HCT116 (cell line): ENCODE measurements around the gene NSD2. TPM values are rescaled to one million over a fixed set of nuclear protein-coding genes. Genes with fewer than 3 reads are reported as not detected.

Experiments used
- ATAC-seq: fragments of 200-7000 bp; cut with Tn5 transposase; 2 replicates; pipeline ENCODE4 v1.9.1; 2020; ENCODE audit warnings: mild to moderate bottlenecking, moderate library complexity
- BruUV-seq: library from RNA; stranded (reverse); fragments of 400-500 nt; replicated peaks from 2 replicates; lab custom pipeline; 2021; lab: Mats Ljungman, UMichigan
- CTCF ChIA-PET: fragments of 300-600 bp; sonication (Branson Sonifier 250); formaldehyde crosslinking; loops from one replicate; lab custom pipeline; 2021; ENCODE audit warnings: antibody characterized with exemption; lab: Charles Lee
- POLR2A ChIA-PET: fragments of 300-600, 350-600 bp; sonication (Branson Sonifier 250); formaldehyde crosslinking; loops from one replicate; lab custom pipeline; 2021; ENCODE audit warnings: antibody characterized with exemption; lab: Charles Lee
- RAD21 ChIA-PET, 2 experiments: fragments of 300-600 bp; sonication (Branson Sonifier 250); formaldehyde crosslinking; loops; one replicate each; lab custom pipeline; 2023; ENCODE audit warnings: low total read pairs in 2 of 2; ENCODE audit not compliant: uncharacterized antibody in 2 of 2, unreplicated experiment in 2 of 2, low non-redundant PET in 1 of 2; lab: Charles Lee
- DNase-seq: peaks from one replicate; pipeline ENCODE4 v3.0.0-alpha.2; 2010; ENCODE audit warnings: low read depth, low spot score
- H2AFZ ChIP-seq: fragments of 200-600 bp; shearing (Covaris generic), sonication (generic); 2 replicates; pipeline ENCODE4 v1.6.1; 2017; ENCODE audit warnings: low read depth, mixed run types, mixed read lengths, antibody characterized with exemption, low read length; ENCODE audit not compliant: poor library complexity, severe bottlenecking
- H3K27ac ChIP-seq: 2 replicates; pipeline ENCODE4 v1.5.1; 2012; ENCODE audit warnings: low read depth, low read length
- H3K27me3 ChIP-seq: fragments of 200-600 bp; sonication (generic); 2 replicates; pipeline ENCODE4 v1.6.1; 2016; ENCODE audit warnings: mixed run types, low read length, mixed read lengths; ENCODE audit not compliant: insufficient read depth
- H3K36me3 ChIP-seq, 2 experiments: fragments of 200-500 bp in 1 of 2; fragments of 200-600 bp in 1 of 2; sonication (Bioruptor generic) in 1 of 2; sonication (generic) in 1 of 2; 2 replicates each; pipeline versions ENCODE4 v1.5.1 to v1.6.1; 2014 to 2016; ENCODE audit warnings: low read length in 2 of 2, inconsistent platforms in 1 of 2, mixed read lengths in 1 of 2, mixed run types in 1 of 2; ENCODE audit not compliant: insufficient read depth in 2 of 2, control insufficient read depth in 1 of 2
- H3K4me1 ChIP-seq, 2 experiments: fragments of 200-600 bp in 1 of 2; sonication (generic) in 1 of 2; 2 replicates each; pipeline versions ENCODE4 v1.5.1 to v1.6.1; 2012 to 2017; ENCODE audit warnings: low read length in 2 of 2, inconsistent platforms in 1 of 2, mild to moderate bottlenecking in 1 of 2, mixed read lengths in 1 of 2, mixed run types in 1 of 2, moderate library complexity in 1 of 2; ENCODE audit not compliant: insufficient read depth in 2 of 2, control insufficient read depth in 1 of 2
- H3K4me2 ChIP-seq: fragments of 200-600 bp; sonication (generic); 2 replicates; pipeline ENCODE4 v1.6.1; 2017; ENCODE audit warnings: mixed run types, low read length, mixed read lengths
- H3K4me3 ChIP-seq, 2 experiments: fragments of 200-600 bp in 1 of 2; sonication (generic) in 1 of 2; replicated peaks in 1 of 2; 2 replicates each; pipeline ENCODE4 v1.5.1; 2011 to 2016; ENCODE audit warnings: low read length in 2 of 2, control low read depth in 1 of 2, low read depth in 1 of 2, mild to moderate bottlenecking in 1 of 2, mixed read lengths in 1 of 2, mixed run types in 1 of 2
- H3K79me2 ChIP-seq: fragments of 200-600 bp; sonication (generic); 2 replicates; pipeline ENCODE4 v1.6.1; 2017; ENCODE audit warnings: mild to moderate bottlenecking, mixed run types, low read length, moderate library complexity, mixed read lengths; ENCODE audit not compliant: insufficient read depth
- H3K9ac ChIP-seq: fragments of 200-600 bp; sonication (generic); 2 replicates; pipeline ENCODE4 v1.6.1; 2016; ENCODE audit warnings: low read length, mixed read lengths
- H3K9me2 ChIP-seq: fragments of 200-600 bp; sonication (generic), shearing (Covaris generic); 2 replicates; pipeline ENCODE4 v1.6.1; 2017; ENCODE audit warnings: mixed run types, mild to moderate bottlenecking, moderate library complexity; ENCODE audit not compliant: insufficient read depth
- H3K9me3 ChIP-seq, 2 experiments: fragments of 200-500 bp in 1 of 2; fragments of 200-600 bp in 1 of 2; sonication (Bioruptor generic) in 1 of 2; sonication (generic) in 1 of 2; 2 replicates each; pipeline ENCODE4 v1.6.1; 2014 to 2017; ENCODE audit warnings: low read length in 2 of 2, mixed read lengths in 2 of 2, inconsistent platforms in 1 of 2, low read depth in 1 of 2, mild to moderate bottlenecking in 1 of 2, mixed run types in 1 of 2, moderate library complexity in 1 of 2; ENCODE audit not compliant: control insufficient read depth in 1 of 2, insufficient read depth in 1 of 2
- H4K20me1 ChIP-seq: fragments of 200-600 bp; sonication (generic), shearing (Covaris generic); 2 replicates; pipeline ENCODE4 v1.6.1; 2017; ENCODE audit warnings: mixed run types, mild to moderate bottlenecking, moderate library complexity; ENCODE audit not compliant: insufficient read depth
- CEBPB ChIP-seq: IDR thresholded peaks from 2 replicates; pipeline ENCODE4 v1.6.1; 2012; ENCODE audit warnings: low read depth
- ELF1 ChIP-seq: IDR thresholded peaks from 2 replicates; pipeline ENCODE4 v1.6.1; 2012; ENCODE audit warnings: low read depth, borderline replicate concordance
- EZH2 ChIP-seq: fragments of 200-600 bp; sonication (generic); IDR thresholded peaks from 2 replicates; pipeline ENCODE4 v1.6.1; 2017; ENCODE audit warnings: antibody characterized with exemption, mixed run types
- EZH2phosphoT487 ChIP-seq: fragments of 200-600 bp; IDR thresholded peaks from 2 replicates; pipeline ENCODE4 v1.6.1; 2018; ENCODE audit warnings: antibody characterized with exemption, borderline replicate concordance
- FOSL1 ChIP-seq: IDR thresholded peaks from 2 replicates; pipeline ENCODE4 v1.6.1; 2012; ENCODE audit warnings: low read depth
- MAX ChIP-seq: IDR thresholded peaks from 2 replicates; pipeline ENCODE4 v1.6.1; 2012
- POLR2AphosphoS5 ChIP-seq: IDR thresholded peaks from 2 replicates; pipeline ENCODE4 v1.6.1; 2011; ENCODE audit warnings: mild to moderate bottlenecking, low read depth, low read length, moderate library complexity
- SIN3A ChIP-seq: IDR thresholded peaks from 2 replicates; pipeline ENCODE4 v1.6.1; 2012; ENCODE audit warnings: low read depth
- SP1 ChIP-seq: IDR thresholded peaks from 2 replicates; pipeline ENCODE4 v1.6.1; 2012; ENCODE audit warnings: low read depth
- SRF ChIP-seq: IDR thresholded peaks from 2 replicates; pipeline ENCODE4 v1.6.1; 2012; ENCODE audit warnings: low read depth
- TCF7L2 ChIP-seq: IDR thresholded peaks from 2 replicates; pipeline ENCODE4 v1.7.0; 2011; ENCODE audit warnings: borderline replicate concordance, inconsistent platforms; ENCODE audit not compliant: insufficient read depth, insufficient read length; ENCODE audit errors: extremely low read depth
- YY1 ChIP-seq: IDR thresholded peaks from 2 replicates; pipeline ENCODE4 v1.6.1; 2011; ENCODE audit warnings: low read length, low read depth, moderate library complexity, mild to moderate bottlenecking; ENCODE audit not compliant: insufficient replicate concordance; ENCODE audit errors: extremely low read depth
- ZFX ChIP-seq: fragments of 450-650 bp; IDR thresholded peaks from 2 replicates; pipeline ENCODE4 v1.6.1; 2017
- ZNF274 ChIP-seq: fragments of 200-500 bp; sonication (Bioruptor generic); IDR thresholded peaks from 2 replicates; pipeline ENCODE4 v1.6.1; 2014; ENCODE audit warnings: mild to moderate bottlenecking, low read depth, low read length, inconsistent platforms
- intact Hi-C: fragments of 100-400 bp; cut with micrococcal nuclease; formaldehyde crosslinking; loops from 2 replicates; pipeline ENCODE4 v1.10.0; 2022
- total RNA-seq: library from RNA; stranded (reverse); gene quantifications from one replicate; pipeline ENCODE4 v1.2.1, GENCODE V29; 2021; ENCODE audit not compliant: unreplicated experiment
- TF ChIP-seq, protein P1 (sequence below): IDR thresholded peaks from 2 replicates; pipeline ENCODE4 v1.6.1; 2012; ENCODE audit warnings: low read depth
- TF ChIP-seq, protein P2 (sequence below): IDR thresholded peaks from 2 replicates; pipeline ENCODE4 v1.6.1; 2012
- TF ChIP-seq, protein P3 (sequence below): IDR thresholded peaks from 2 replicates; pipeline ENCODE4 v1.6.1; 2011; ENCODE audit warnings: mild to moderate bottlenecking, low read length, moderate library complexity; ENCODE audit not compliant: insufficient replicate concordance; ENCODE audit errors: extremely low read depth

The NSD2 gene
- total RNA-seq, 1 experiment from 2014 or later: 145 TPM

DNA sequence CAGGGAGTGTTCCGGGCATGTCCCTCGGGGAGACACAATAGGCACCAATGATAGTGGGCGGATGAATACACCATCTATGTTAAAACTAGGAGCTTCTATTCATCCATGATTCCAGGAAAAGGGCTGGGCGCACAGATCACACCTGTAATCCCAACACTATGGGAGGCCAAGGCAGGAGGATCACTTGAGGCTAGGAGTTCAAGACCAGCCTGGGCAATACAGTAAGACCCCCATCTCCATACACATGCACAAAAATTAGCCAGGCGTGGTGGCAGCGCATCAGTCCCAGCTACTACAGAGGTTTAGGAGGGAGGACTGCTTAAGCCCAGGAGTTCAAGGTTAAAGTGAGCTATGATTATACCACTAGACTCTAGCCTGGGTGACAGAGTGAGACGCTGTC is 135.2 kb downstream of the NSD2 start (continued):
- TF ChIP-seq POLR2AphosphoS5: no peak

- Histone ChIP-seq H3K4me1 (peaks cover 10 to 24% of the 10 kb centered on the region in 2 experiments; a peak in 3 of 4 replicates), H3K9ac (peak overlapping the region; percentile 96), H3K4me3 (peak overlapping the region; percentile 97 to 98), H3K27ac (no peak overlapping the region), H4K20me1 (peaks cover 6% of the 10 kb centered on the region), H3K9me3 (no peaks in the 10 kb centered on the region), H3K9me2 (no peaks in the 10 kb centered on the region), H3K79me2 (peaks cover 66% of the 10 kb centered on the region), H3K27me3 (no peaks in the 10 kb centered on the region), H2AFZ (no peak overlapping the region), H3K36me3 (peaks cover 16 to 21% of the 10 kb centered on the region in 2 experiments), H3K4me2 (peak overlapping the region; percentile 88)
- TF ChIP-seq, protein P1, sequence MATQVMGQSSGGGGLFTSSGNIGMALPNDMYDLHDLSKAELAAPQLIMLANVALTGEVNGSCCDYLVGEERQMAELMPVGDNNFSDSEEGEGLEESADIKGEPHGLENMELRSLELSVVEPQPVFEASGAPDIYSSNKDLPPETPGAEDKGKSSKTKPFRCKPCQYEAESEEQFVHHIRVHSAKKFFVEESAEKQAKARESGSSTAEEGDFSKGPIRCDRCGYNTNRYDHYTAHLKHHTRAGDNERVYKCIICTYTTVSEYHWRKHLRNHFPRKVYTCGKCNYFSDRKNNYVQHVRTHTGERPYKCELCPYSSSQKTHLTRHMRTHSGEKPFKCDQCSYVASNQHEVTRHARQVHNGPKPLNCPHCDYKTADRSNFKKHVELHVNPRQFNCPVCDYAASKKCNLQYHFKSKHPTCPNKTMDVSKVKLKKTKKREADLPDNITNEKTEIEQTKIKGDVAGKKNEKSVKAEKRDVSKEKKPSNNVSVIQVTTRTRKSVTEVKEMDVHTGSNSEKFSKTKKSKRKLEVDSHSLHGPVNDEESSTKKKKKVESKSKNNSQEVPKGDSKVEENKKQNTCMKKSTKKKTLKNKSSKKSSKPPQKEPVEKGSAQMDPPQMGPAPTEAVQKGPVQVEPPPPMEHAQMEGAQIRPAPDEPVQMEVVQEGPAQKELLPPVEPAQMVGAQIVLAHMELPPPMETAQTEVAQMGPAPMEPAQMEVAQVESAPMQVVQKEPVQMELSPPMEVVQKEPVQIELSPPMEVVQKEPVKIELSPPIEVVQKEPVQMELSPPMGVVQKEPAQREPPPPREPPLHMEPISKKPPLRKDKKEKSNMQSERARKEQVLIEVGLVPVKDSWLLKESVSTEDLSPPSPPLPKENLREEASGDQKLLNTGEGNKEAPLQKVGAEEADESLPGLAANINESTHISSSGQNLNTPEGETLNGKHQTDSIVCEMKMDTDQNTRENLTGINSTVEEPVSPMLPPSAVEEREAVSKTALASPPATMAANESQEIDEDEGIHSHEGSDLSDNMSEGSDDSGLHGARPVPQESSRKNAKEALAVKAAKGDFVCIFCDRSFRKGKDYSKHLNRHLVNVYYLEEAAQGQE: no peak
- TF ChIP-seq CEBPB: no peak
- TF ChIP-seq, protein P2, sequence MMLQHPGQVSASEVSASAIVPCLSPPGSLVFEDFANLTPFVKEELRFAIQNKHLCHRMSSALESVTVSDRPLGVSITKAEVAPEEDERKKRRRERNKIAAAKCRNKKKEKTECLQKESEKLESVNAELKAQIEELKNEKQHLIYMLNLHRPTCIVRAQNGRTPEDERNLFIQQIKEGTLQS: no peak
- TF ChIP-seq EZH2phosphoT487: no peak
- TF ChIP-seq, protein P3, sequence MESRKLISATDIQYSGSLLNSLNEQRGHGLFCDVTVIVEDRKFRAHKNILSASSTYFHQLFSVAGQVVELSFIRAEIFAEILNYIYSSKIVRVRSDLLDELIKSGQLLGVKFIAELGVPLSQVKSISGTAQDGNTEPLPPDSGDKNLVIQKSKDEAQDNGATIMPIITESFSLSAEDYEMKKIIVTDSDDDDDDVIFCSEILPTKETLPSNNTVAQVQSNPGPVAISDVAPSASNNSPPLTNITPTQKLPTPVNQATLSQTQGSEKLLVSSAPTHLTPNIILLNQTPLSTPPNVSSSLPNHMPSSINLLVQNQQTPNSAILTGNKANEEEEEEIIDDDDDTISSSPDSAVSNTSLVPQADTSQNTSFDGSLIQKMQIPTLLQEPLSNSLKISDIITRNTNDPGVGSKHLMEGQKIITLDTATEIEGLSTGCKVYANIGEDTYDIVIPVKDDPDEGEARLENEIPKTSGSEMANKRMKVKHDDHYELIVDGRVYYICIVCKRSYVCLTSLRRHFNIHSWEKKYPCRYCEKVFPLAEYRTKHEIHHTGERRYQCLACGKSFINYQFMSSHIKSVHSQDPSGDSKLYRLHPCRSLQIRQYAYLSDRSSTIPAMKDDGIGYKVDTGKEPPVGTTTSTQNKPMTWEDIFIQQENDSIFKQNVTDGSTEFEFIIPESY: no peak
- no peak for TF ChIP-seq POLR2AphosphoS5
- TF ChIP-seq ZFX: no peak
- TF ChIP-seq ZNF274: no peak
- TF ChIP-seq FOSL1: no peak
- TF ChIP-seq TCF7L2: no peak
- TF ChIP-seq EZH2: no peak
- TF ChIP-seq SIN3A: no peak
- no peak for TF ChIP-seq YY1
- TF ChIP-seq SRF: no peak
- no peak for TF ChIP-seq ELF1
- no peak for TF ChIP-seq SP1
- no peak for TF ChIP-seq MAX
- intact Hi-C loops: loop anchor here (5.0 kb wide), 1 partner anchor 50 kb away; the partner anchor contains the start of gene NAT8L
- ChIA-PET RAD21 (no interaction called here), CTCF (no interaction called here), POLR2A (no interaction called here)
- ATAC-seq: no peak
- no TSS peak for BruUV-seq
- DNase-seq: no peak
Measured at GRCh38 chr4:2006956-2007653, 135.9 kb downstream of the NSD2 start.
